Subcutaneous abdominal adipose tissue (tissue), 5 donors: ENCODE results near the gene PBX4.

Experiments
- H3K27ac ChIP-seq: one replicate; pipeline ENCODE4 v1.7.0; 2013; ENCODE audit warnings: low read depth, mild to moderate bottlenecking, inconsistent platforms, low read length, moderate library complexity
- H3K27me3 ChIP-seq, 5 donors: one replicate each; pipeline ENCODE4 v1.7.0; 2013; ENCODE audit warnings: low read length in 5 of 5, inconsistent platforms in 1 of 5; ENCODE audit not compliant: control insufficient read depth in 5 of 5, insufficient read depth in 4 of 5
- H3K36me3 ChIP-seq, 5 donors: one replicate each; pipeline ENCODE4 v1.7.0; 2013; ENCODE audit warnings: low read length in 5 of 5; ENCODE audit not compliant: control insufficient read depth in 5 of 5, insufficient read depth in 5 of 5
- H3K4me1 ChIP-seq, 5 donors: one replicate each; pipeline ENCODE4 v1.7.0; 2013; ENCODE audit warnings: low read length in 5 of 5, mild to moderate bottlenecking in 3 of 5, moderate library complexity in 1 of 5; ENCODE audit not compliant: control insufficient read depth in 5 of 5, insufficient read depth in 5 of 5
- H3K4me3 ChIP-seq, 5 donors: one replicate each; pipeline ENCODE4 v1.7.0; 2013; ENCODE audit warnings: low read length in 5 of 5, low read depth in 1 of 5
- H3K9ac ChIP-seq, 5 donors: one replicate each; pipeline ENCODE4 v1.7.0; 2013; ENCODE audit warnings: low read length in 5 of 5, mild to moderate bottlenecking in 4 of 5, moderate library complexity in 3 of 5
- H3K9me3 ChIP-seq, 5 donors: one replicate each; pipeline ENCODE4 v1.7.0; 2013; ENCODE audit warnings: low read length in 5 of 5; ENCODE audit not compliant: control insufficient read depth in 5 of 5
- donor health status: healthy.
- donor health status: healthy.
- donor health status: healthy.
- donor health status: healthy.
- donor health status: healthy.

PBX4 gene

DNA sequence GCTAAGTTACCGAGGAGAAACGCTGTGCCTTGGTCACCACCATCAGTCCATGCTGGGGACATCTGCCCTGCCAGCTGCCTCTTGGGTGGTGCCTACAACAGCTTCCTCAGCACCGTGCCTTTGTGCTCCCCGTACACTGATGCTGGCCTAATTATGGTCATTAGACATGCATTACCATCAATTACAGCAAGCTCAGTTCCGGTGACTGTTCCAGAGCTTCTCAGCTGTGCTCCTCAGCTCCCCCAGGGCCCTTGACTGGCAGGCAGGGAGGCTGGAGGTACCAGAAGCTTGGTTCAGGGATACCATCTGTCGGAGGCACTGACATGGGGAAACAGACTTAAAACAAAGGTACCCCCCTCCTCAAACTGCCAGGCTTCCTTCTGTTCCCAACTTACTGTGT lies 40.2 kb downstream of the PBX4 start:
- H3K9me3 ChIP-seq, result no peaks in the 10 kb centered on the region

GRCh38 chr19:19575411-19575810 lies 43.1 kb downstream of the PBX4 start:
- H3K27me3 ChIP-seq, result no peaks in the 10 kb centered on the region
- H3K36me3 ChIP-seq, result peaks cover 0 to under 1% (median 0%) of the 10 kb centered on the region in 5 donors
- no peak overlapping the region for H3K4me3 ChIP-seq
- H3K9me3 ChIP-seq, result no peaks in the 10 kb centered on the region
- no peak overlapping the region for H3K27ac ChIP-seq
- H3K4me1 ChIP-seq, result no peaks in the 10 kb centered on the region
- no peak overlapping the region for H3K9ac ChIP-seq

More for the DNA sequence above, 40.2 kb downstream of the PBX4 start:
- H3K27ac ChIP-seq, result no peak overlapping the region
- H3K27me3 ChIP-seq, result no peaks in the 10 kb centered on the region
- H3K36me3 ChIP-seq, result no peaks in the 10 kb centered on the region
- no peaks in the 10 kb centered on the region for H3K4me1 ChIP-seq
- H3K4me3 ChIP-seq, result no peak overlapping the region
- H3K9ac ChIP-seq, result no peak overlapping the region

GRCh38 chr19:19571071-19571786 lies 47.3 kb downstream of the PBX4 start:
- Histone ChIP-seq H3K27me3 (no peaks in the 10 kb centered on the region), H3K4me3 (no peak overlapping the region), H3K27ac (no peak overlapping the region), H3K4me1 (no peaks in the 10 kb centered on the region), H3K36me3 (peaks cover 0 to 7% (median 0%) of the 10 kb centered on the region in 5 donors), H3K9me3 (no peaks in the 10 kb centered on the region), H3K9ac (no peak overlapping the region)

- no peak overlapping the region for H3K9ac ChIP-seq
- H3K9me3 ChIP-seq, result no peaks in the 10 kb centered on the region
- H3K4me1 ChIP-seq, result no peaks in the 10 kb centered on the region
- peaks cover 0 to 7% (median 0%) of the 10 kb centered on the region in 5 donors for H3K36me3 ChIP-seq
- H3K27ac ChIP-seq, result no peak overlapping the region
- no peak overlapping the region for H3K4me3 ChIP-seq
- H3K27me3 ChIP-seq, result no peaks in the 10 kb centered on the region
Measured at GRCh38 chr19:19570571-19570970, 47.9 kb downstream of the PBX4 start.

DNA sequence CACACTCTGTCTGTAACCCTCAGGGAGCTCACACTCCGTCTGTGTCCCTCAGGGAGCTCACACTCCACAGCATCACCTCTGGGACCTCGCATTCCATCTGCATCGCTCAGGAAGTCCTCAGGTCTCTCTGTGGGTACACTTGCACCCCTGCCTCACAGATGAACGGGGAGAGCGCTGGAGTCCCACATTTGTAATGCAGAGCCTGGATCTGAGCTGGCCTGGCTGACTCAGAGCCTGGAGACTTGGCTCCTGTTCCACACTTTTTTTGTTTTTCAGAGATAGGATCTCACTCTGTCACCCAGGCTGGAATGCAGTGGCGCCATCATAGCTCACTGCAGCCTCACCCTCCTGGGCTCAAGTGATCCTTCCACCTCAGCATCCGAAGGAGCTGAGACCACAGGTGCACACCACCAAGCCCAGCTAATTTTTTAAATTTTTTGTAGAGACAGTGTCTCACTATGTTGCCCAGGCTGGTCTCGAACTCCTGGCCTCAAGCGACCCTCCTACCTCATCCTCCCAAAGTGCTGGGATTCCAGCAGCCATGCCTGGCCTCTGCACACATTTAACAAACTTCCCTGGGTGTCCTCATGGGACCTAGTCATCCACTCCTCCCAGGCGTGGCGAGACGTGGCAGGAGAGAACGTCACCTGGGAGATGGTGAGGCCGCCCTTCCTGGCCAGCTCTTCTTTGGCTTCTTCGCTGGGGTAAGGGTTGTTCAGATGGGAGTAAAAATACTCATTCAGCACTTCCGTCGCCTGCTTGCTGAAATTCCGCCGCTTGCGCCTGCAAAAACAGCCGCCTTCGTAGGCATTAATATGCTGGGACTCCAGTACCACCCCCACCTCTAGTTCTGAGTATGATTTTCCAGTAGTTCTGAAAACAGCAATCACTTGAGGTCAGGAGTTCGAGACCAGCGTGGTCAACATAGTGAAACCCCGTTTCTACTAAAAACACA lies 49.4 kb downstream of the PBX4 start:
- Histone ChIP-seq H3K27ac (no peak overlapping the region), H3K9ac (no peak overlapping the region), H3K4me3 (no peak overlapping the region), H3K27me3 (no peaks in the 10 kb centered on the region), H3K4me1 (no peaks in the 10 kb centered on the region), H3K36me3 (peaks cover 0 to 7% (median 0%) of the 10 kb centered on the region in 5 donors), H3K9me3 (no peaks in the 10 kb centered on the region)

DNA sequence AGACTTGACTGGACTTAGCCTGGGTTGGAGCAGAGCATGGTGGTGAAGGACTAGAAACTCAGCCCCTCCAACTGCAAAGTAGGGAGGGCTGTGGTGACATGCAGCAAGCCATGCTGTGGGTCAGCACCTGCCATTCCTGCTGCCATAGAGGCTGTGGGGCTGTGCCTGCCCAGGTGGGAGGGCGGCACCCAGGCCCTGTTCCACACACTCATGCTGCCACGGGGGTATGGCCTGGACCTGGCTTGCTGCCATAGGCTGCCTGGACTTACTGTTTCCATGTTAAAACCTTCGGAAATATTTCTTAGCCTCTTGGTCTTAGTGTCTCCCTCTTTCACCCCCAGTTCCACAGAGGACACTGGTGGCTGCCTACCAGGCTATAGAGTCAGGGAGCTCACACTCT lies 51.1 kb downstream of the PBX4 start:
- H3K4me3 ChIP-seq, result no peak overlapping the region
- H3K9ac ChIP-seq, result no peak overlapping the region

GRCh38 chr19:19566306-19566705 lies 52.2 kb downstream of the PBX4 start:
- Histone ChIP-seq H3K4me1 (no peaks in the 10 kb centered on the region), H3K27ac (no peak overlapping the region), H3K9ac (no peak overlapping the region), H3K4me3 (no peak overlapping the region), H3K36me3 (peaks cover 0 to 7% (median 0%) of the 10 kb centered on the region in 5 donors), H3K27me3 (peaks cover 0 to 2% (median 0%) of the 10 kb centered on the region in 5 donors), H3K9me3 (no peaks in the 10 kb centered on the region)

More for the DNA sequence above, 51.1 kb downstream of the PBX4 start:
- no peaks in the 10 kb centered on the region for H3K9me3 ChIP-seq
- peaks cover 0 to 7% (median 0%) of the 10 kb centered on the region in 5 donors for H3K36me3 ChIP-seq
- H3K27ac ChIP-seq, result no peak overlapping the region
- H3K27me3 ChIP-seq, result peaks cover 0 to 2% (median 0%) of the 10 kb centered on the region in 5 donors
- H3K4me1 ChIP-seq, result no peaks in the 10 kb centered on the region

DNA sequence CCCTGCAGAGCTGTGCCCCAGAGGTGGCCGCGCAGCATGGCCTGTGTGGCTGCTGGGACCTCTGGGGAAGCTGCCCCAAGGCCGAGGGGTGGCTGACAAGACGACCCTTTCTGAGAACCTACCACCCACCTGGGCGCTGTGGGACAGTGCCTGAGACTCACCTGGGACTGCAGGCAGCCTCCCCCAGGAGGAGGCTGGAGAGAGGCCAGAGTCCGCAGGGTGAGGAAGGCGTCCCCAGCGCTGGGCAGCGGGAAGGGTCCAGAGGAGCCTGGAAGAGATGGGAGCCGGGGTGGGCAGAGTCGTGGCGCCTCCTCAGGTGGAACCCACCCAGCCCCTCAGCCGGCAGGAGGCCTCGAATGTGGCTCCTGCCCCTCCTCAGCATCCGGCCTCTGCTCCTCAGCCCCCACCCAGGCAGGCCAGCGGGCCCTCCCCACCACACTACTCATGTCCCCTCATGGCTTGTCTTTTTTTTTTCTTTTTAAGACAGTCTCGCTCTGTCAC lies 55.1 kb downstream of the PBX4 start:
- Histone ChIP-seq H3K4me1 (no peaks in the 10 kb centered on the region), H3K27ac (no peak overlapping the region), H3K9ac (no peak overlapping the region), H3K9me3 (no peaks in the 10 kb centered on the region), H3K4me3 (no peak overlapping the region), H3K36me3 (no peaks in the 10 kb centered on the region), H3K27me3 (peaks cover 0 to 2% (median 0%) of the 10 kb centered on the region in 5 donors)

- Histone ChIP-seq H3K9me3 (no peaks in the 10 kb centered on the region), H3K36me3 (no peaks in the 10 kb centered on the region), H3K27me3 (peaks cover 0 to 2% (median 0%) of the 10 kb centered on the region in 5 donors), H3K9ac (no peak overlapping the region), H3K27ac (no peak overlapping the region), H3K4me3 (no peak overlapping the region), H3K4me1 (no peaks in the 10 kb centered on the region)
Measured at GRCh38 chr19:19562665-19563347, 55.7 kb downstream of the PBX4 start.
